K562 (cell line): Measurements from ENCODE around the gene BMS1. TPM values are rescaled to one million over a fixed set of nuclear protein-coding genes. Genes with fewer than 3 reads are reported as not detected.

ENCODE experiments used
- CHD7 ChIP-seq: fragments of 200-600 bp; sonication (generic); IDR thresholded peaks from one replicate; pipeline ENCODE4 v1.6.1; 2012; ENCODE audit warnings: mild to moderate bottlenecking, low read depth, low read length, inconsistent platforms
- polyA plus RNA-seq, 8 experiments: library from polyadenylated mRNA; depleted of rRNA in 4 of 8; stranded (reverse) in 5 of 8; unstranded in 3 of 8; fragments of >200 nt; fragmentation: Nextera tagmentation in 2 of 8; fragmentation: Illumina TruSeq in 1 of 8; extraction: Ambion mirVana in 2 of 8; extraction: Trizol in 1 of 8; gene quantifications; 2 replicates each; pipeline versions ENCODE4 v1.2.1 to v1.2.3, GENCODE V29; 2011 to 2014; ENCODE audit warnings: inconsistent platforms in 1 of 8, missing spikeins in 1 of 8
- total RNA-seq, 7 experiments: library from RNA; depleted of rRNA in 6 of 7; stranded (reverse); fragments of >200 nt in 6 of 7; fragmentation: Illumina TruSeq in 2 of 7; extraction: Trizol in 2 of 7; gene quantifications; 2 replicates each; pipeline versions ENCODE4 v1.2.1 to v1.2.3, GENCODE V29; 2011 to 2021; ENCODE audit warnings: low replicate concordance in 1 of 7

Gene BMS1
- total and polyA plus RNA-seq, 9 of the 15 experiments (the other 6 are each of a cell fraction or from before 2014, with no cell fraction given): 11.1 to 46.9 (median 32.7) TPM

- no peak for TF ChIP-seq CHD7
- TF ChIP-seq, all 486 proteins: peak for 0
Observed at GRCh38 chr10:42871823-42872222, 89.2 kb downstream of the BMS1 start (continued).
